HUES64 (cell line): ENCODE data around the gene TTC12.
"Not testable (repeated sequence)": the region's sequence is repeated elsewhere in the genome, so short reads cannot be mapped to it uniquely, and the experiment has no call there.

Experiments used
- H3K27ac ChIP-seq: 2 replicates; pipeline ENCODE4 v1.7.0; 2013; ENCODE audit warnings: low read depth, low read length, inconsistent platforms
- H3K27me3 ChIP-seq: 2 replicates; pipeline ENCODE4 v1.6.1; 2013; ENCODE audit warnings: mild to moderate bottlenecking, low read length; ENCODE audit not compliant: insufficient read depth
- H3K36me3 ChIP-seq: 2 replicates; pipeline ENCODE4 v1.6.1; 2013; ENCODE audit warnings: mild to moderate bottlenecking, low read length; ENCODE audit not compliant: insufficient read depth
- H3K4me1 ChIP-seq: 2 replicates; pipeline ENCODE4 v1.6.1; 2013; ENCODE audit warnings: mild to moderate bottlenecking, low read length, moderate library complexity; ENCODE audit not compliant: insufficient read depth
- H3K4me3 ChIP-seq: 2 replicates; pipeline ENCODE4 v1.5.1; 2013; ENCODE audit warnings: mild to moderate bottlenecking, low read length, moderate library complexity
- H3K9ac ChIP-seq: 2 replicates; pipeline ENCODE4 v1.6.1; 2013; ENCODE audit warnings: mild to moderate bottlenecking, low read depth, low read length
- H3K9me3 ChIP-seq: 2 replicates; pipeline ENCODE4 v1.6.1; 2013; ENCODE audit warnings: low read depth, low read length; ENCODE audit not compliant: insufficient read depth
- WGBS: fragments of 150-250, 120-280 bp; methylation state at CpG from one replicate; pipeline ENCODE4 v1.1.7; 2013; ENCODE audit warnings: missing lambda C conversion rate; 5-methylcytosine and 5-hydroxymethylcytosine counted together

Gene TTC12

GRCh38 chr11:113286509-113287497 is 27.6 kb upstream of the TTC12 start:
- Histone ChIP-seq H3K9ac (no peak overlapping the region), H3K4me3 (no peak overlapping the region), H3K36me3 (no peaks in the 10 kb centered on the region), H3K27ac (no peak overlapping the region), H3K9me3 (no peaks in the 10 kb centered on the region), H3K27me3 (no peaks in the 10 kb centered on the region), H3K4me1 (no peaks in the 10 kb centered on the region)
- WGBS = 92% methylated on average over 11 of the region's 11 CpGs

- H3K9me3 ChIP-seq = no peaks in the 10 kb centered on the region
- H3K9ac ChIP-seq = no peak overlapping the region
- H3K27me3 ChIP-seq = no peaks in the 10 kb centered on the region
- no peak overlapping the region for H3K27ac ChIP-seq
- no peaks in the 10 kb centered on the region for H3K36me3 ChIP-seq
- WGBS = 90% methylated on average over 3 of the region's 3 CpGs
- H3K4me3 ChIP-seq = no peak overlapping the region
- H3K4me1 ChIP-seq = no peaks in the 10 kb centered on the region
Measured at GRCh38 chr11:113287801-113288200, 26.6 kb upstream of the TTC12 start.

DNA sequence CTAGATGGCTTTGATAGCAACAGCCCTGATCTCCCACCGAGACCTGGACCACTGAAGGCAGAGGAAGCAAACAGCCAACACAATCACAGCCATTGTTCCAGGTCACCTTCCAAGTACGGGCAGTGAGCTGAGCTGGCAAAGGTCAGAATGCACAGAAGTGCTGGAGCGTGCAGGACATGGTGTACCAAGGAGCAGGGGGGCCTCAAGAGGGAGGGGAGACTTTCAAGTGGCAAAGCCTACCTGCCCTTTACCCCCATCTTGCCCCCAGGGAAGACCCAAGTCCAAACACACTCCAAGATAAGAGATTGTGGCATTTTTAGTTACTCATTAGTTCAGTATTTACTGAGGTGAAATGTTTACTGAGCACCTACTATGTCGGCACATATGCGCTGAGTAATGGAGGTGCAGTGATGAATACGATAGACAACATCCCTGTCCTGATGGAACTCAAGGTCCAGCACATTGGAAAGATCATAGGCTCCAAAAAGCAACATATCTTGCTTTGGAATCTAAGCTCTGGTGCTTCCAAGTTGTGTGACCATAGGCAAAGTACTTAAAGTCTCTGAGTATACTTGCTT is 26.0 kb upstream of the TTC12 start:
- H3K4me1 ChIP-seq = no peaks in the 10 kb centered on the region
- H3K27ac ChIP-seq = no peak overlapping the region
- no peaks in the 10 kb centered on the region for H3K36me3 ChIP-seq
- H3K4me3 ChIP-seq = no peak overlapping the region
- no peaks in the 10 kb centered on the region for H3K27me3 ChIP-seq
- 94% methylated on average over 6 of the region's 6 CpGs for WGBS
- H3K9ac ChIP-seq = no peak overlapping the region
- H3K9me3 ChIP-seq = no peaks in the 10 kb centered on the region

GRCh38 chr11:113289431-113290187 is 24.8 kb upstream of the TTC12 start:
- Histone ChIP-seq H3K27me3 (no peaks in the 10 kb centered on the region), H3K27ac (no peak overlapping the region), H3K36me3 (no peaks in the 10 kb centered on the region), H3K9ac (no peak overlapping the region), H3K9me3 (no peaks in the 10 kb centered on the region), H3K4me3 (no peak overlapping the region), H3K4me1 (no peaks in the 10 kb centered on the region)
- WGBS = 59% methylated on average over 10 of the region's 10 CpGs

DNA sequence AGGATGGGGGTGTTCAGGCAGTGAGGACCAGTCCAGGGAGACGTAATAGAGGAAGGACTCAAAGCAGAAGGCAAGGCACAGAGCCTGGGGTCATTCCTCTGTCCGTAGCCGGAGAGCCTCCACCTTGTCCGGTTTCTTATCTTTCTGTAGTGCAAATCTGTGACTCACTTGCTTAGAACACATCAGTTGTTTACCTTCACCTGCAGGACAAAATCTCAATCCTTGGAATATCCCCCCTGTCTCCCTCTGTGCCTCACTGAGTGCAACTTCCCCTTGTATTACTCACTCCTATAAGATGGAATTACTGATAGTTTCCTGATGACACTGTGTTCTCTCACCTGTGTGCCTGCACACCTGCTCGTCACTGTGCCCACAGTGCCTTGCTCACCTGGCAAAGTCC is 20.4 kb upstream of the TTC12 start:
- WGBS = 70% methylated on average over 5 of the region's 5 CpGs
- Histone ChIP-seq H3K4me3 (no peak overlapping the region), H3K27ac (no peak overlapping the region), H3K9me3 (no peaks in the 10 kb centered on the region), H3K36me3 (no peaks in the 10 kb centered on the region), H3K4me1 (peaks cover 11% of the 10 kb centered on the region; the same call in 1 of the 2 replicates), H3K9ac (no peak overlapping the region), H3K27me3 (no peaks in the 10 kb centered on the region)

DNA sequence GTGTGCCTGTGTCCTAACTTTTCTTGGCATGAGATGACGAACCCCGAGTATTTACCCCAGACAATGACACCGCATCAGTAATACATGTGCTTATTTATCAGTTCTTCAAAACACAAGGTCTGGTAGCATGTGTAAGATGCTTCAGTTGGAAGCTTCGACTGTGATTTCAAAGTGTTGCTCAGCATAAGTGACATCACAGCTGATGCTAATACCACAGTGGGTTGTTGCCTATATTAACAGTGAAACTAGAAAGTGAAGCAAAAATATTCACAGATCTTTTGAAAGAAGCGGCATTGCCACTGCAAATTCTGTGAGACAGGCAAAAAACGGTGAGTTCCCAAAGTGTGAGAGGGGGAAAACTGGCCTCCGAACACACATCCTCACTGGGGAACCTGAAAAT is 18.4 kb upstream of the TTC12 start:
- H3K27ac ChIP-seq = no peak overlapping the region
- peaks cover 11% of the 10 kb centered on the region; the same call in 1 of the 2 replicates for H3K4me1 ChIP-seq
- H3K9ac ChIP-seq = no peak overlapping the region
- no peaks in the 10 kb centered on the region for H3K36me3 ChIP-seq
- H3K4me3 ChIP-seq = no peak overlapping the region
- 98% methylated on average over 7 of the region's 7 CpGs for WGBS
- no peaks in the 10 kb centered on the region for H3K9me3 ChIP-seq
- no peaks in the 10 kb centered on the region for H3K27me3 ChIP-seq

DNA sequence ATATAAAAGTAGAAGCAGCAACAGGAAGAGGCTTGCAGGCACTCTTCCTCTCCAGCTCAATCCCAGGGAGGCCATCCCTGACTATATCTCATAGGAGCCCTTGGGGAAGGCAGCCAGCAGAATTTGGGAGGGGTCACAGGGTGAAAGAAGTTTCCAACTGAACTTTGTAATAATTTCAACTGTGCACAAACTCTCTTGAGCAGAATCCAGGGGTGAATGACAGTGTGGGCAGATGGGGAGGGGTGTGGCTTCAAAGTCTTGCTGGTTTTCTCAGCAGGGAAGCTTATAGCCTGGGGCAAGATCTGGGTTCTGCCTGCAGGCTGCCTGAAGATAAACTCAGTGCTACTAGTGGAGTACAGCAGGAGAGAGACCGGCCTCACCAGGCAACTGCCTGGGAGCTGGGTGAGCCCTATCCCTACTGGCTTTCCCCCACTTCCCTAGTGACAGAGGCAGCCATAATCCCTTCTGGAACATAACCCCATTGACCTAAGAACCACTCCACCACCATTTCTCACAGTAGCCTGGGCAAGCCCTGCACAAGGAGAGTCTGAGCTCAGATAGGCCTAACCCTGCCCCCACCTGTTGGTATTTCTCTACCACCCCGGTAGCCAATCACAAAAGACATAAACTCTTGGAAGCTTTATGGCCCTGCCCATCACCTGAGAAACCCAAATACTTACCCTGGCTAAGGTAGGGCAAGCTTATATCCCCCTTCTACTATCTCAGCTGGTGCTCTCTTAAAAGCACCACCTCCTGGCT is 17.8 kb upstream of the TTC12 start:
- Histone ChIP-seq H3K27ac (no peak overlapping the region), H3K9ac (no peak overlapping the region), H3K9me3 (no peaks in the 10 kb centered on the region), H3K36me3 (no peaks in the 10 kb centered on the region), H3K4me1 (peaks cover 11% of the 10 kb centered on the region; the same call in 1 of the 2 replicates), H3K27me3 (no peaks in the 10 kb centered on the region), H3K4me3 (no peak overlapping the region)
- 69% methylated on average over 2 of the region's 2 CpGs for WGBS

- not testable (repeated sequence) for H3K9me3 ChIP-seq, H3K9ac ChIP-seq, H3K4me3 ChIP-seq, H3K27ac ChIP-seq, H3K36me3 ChIP-seq, H3K27me3 ChIP-seq
- 92% methylated on average over 3 of the region's 3 CpGs for WGBS
- H3K4me1 ChIP-seq = peaks cover 11% of the 10 kb centered on the region; the same call in 1 of the 2 replicates
Measured at GRCh38 chr11:113298496-113298895, 15.9 kb upstream of the TTC12 start.

GRCh38 chr11:113304916-113305315 is 9.5 kb upstream of the TTC12 start:
- no peak overlapping the region for H3K9ac ChIP-seq
- H3K27me3 ChIP-seq = 0 out of 2 replicates have a peak, but pooled peaks cover 5% of the 10 kb centered on the region
- H3K27ac ChIP-seq = no peak overlapping the region
- no peak overlapping the region for H3K4me3 ChIP-seq
- H3K36me3 ChIP-seq = no peaks in the 10 kb centered on the region
- no peaks in the 10 kb centered on the region for H3K9me3 ChIP-seq
- no peaks in the 10 kb centered on the region for H3K4me1 ChIP-seq

DNA sequence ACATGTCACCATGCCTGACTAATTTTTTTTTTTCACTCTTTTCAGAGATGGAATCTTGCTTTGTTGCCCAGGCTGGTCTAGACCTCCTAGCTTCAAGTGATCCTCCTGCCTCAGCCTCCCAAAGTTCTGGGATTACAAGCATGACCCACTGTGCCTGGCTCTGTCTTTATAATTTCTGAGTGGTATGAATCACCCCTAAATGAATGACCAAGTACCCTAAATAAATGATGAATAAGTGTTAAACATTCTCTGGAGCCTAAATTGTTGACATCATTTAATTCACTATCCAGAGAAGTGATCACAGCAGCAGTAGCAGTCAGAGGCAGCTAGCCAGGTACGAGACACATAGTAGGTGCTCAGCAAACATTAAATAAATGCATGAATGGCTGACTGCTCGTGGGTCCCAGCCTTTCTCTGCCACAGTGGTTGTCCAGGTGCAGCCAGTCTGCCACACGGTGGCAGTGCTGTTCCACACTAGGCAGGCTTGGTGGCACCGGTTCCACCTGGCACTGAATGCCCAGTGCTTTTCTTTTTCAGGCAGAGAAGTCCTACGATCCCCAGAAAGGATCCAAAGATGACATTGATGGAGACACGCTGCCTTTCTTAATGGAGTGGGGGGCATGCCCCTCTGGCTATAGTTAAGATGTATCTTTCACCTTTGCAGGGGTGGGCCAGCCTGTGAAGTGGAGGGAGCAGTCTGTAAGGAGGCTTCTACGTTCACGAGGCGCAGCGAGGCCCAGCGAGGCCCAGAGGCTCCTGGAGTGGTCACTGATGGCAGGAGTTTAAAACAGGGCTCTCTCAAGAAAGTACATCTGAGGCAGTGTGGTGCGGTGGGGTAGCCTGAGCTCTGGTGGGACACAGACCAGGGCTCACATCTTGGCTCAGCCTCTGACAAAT is 8.7 kb upstream of the TTC12 start:
- H3K9me3 ChIP-seq = no peaks in the 10 kb centered on the region
- no peaks in the 10 kb centered on the region for H3K36me3 ChIP-seq
- 60% methylated on average over 12 of the region's 12 CpGs for WGBS
- no peak overlapping the region for H3K27ac ChIP-seq
- H3K4me3 ChIP-seq = no peak overlapping the region
- 0 out of 2 replicates have a peak, but pooled peaks cover 5% of the 10 kb centered on the region for H3K27me3 ChIP-seq
- no peaks in the 10 kb centered on the region for H3K4me1 ChIP-seq
- H3K9ac ChIP-seq = no peak overlapping the region
